GM18498 (cell line): ENCODE data around the gene AUTS2.
A peak's percentile ranks its signal among the peaks of the same experiment; 100 is the strongest.

ENCODE experiments used
- ATAC-seq: cut with Tn5 transposase; IDR thresholded peaks from one replicate; pipeline ENCODE4 v1.9.1; 2021; ENCODE audit warnings: mild to moderate bottlenecking, moderate library complexity; ENCODE audit not compliant: unreplicated experiment

Gene AUTS2

GRCh38 chr7:69599286-69599954, 1.1 kb downstream of the AUTS2 start:
- no peak for ATAC-seq

- ATAC-seq: no peak
These were observed 1.9 kb downstream of the AUTS2 start for GRCh38 chr7:69599955-69600709.

GRCh38 chr7:69600710-69601519, 2.6 kb downstream of the AUTS2 start:
- ATAC-seq: no peak

GRCh38 chr7:69602522-69602921, 4.2 kb downstream of the AUTS2 start:
- no peak for ATAC-seq

GRCh38 chr7:69603351-69603750, 5.1 kb downstream of the AUTS2 start:
- ATAC-seq: peak; percentile 46

- peak; percentile 66 for ATAC-seq
These were observed 5.7 kb downstream of the AUTS2 start for GRCh38 chr7:69603937-69604494.

- no peak for ATAC-seq
These were observed 6.8 kb downstream of the AUTS2 start for GRCh38 chr7:69605070-69605469.

- ATAC-seq: no peak
These were observed 7.3 kb downstream of the AUTS2 start for GRCh38 chr7:69605546-69605945.

GRCh38 chr7:69608049-69608448, 9.8 kb downstream of the AUTS2 start:
- no peak for ATAC-seq

- ATAC-seq: no peak
These were observed 10.6 kb downstream of the AUTS2 start for GRCh38 chr7:69608878-69609277.

GRCh38 chr7:69609541-69610373, 11.5 kb downstream of the AUTS2 start:
- no peak for ATAC-seq

- no peak for ATAC-seq
These were observed 12.3 kb downstream of the AUTS2 start for GRCh38 chr7:69610374-69611084.

GRCh38 chr7:69612981-69613380, 14.7 kb downstream of the AUTS2 start:
- ATAC-seq: no peak

- ATAC-seq: no peak
These were observed 15.6 kb downstream of the AUTS2 start for GRCh38 chr7:69613846-69614245.

- no peak for ATAC-seq
These were observed 17.4 kb downstream of the AUTS2 start for GRCh38 chr7:69615685-69616084.

- no peak for ATAC-seq
These were observed 19.1 kb downstream of the AUTS2 start for GRCh38 chr7:69617364-69617763.

GRCh38 chr7:69619054-69619453, 20.8 kb downstream of the AUTS2 start:
- ATAC-seq: no peak

GRCh38 chr7:69619635-69620034, 21.4 kb downstream of the AUTS2 start:
- no peak for ATAC-seq

GRCh38 chr7:69620063-69620462, 21.8 kb downstream of the AUTS2 start:
- no peak for ATAC-seq

GRCh38 chr7:69620650-69621049, 22.4 kb downstream of the AUTS2 start:
- ATAC-seq: no peak
